ENCODE data around the gene HDGFL3.

HDGFL3 gene

DNA sequence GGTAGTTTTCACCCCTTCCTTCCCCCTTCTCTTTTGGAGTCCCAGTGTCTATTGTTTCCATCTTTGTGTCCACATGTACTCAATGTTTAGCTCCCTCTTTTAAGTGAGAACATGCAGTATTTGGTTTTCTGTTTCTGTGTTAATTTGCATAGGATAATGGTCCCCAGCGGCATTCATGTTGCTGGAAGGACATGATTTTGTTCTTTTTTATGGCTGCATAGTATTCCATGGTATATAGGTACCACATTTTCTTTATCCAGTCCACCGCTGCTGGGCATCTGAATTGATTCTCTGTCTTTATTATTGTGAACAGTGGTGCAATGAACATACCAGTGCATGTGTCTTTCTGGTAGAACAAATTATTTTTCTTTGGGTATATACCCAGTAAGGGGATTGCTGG is 7.7 kb upstream of the HDGFL3 start:
- no peak for DNase-seq (ENCODE audit: low spot score)
- H3K4me1 ChIP-seq (ENCODE audit: insufficient read depth, poor library complexity, severe bottlenecking), result no peaks in the 10 kb centered on the region
- no peak for ATAC-seq (ENCODE audit: low read depth)

DNA sequence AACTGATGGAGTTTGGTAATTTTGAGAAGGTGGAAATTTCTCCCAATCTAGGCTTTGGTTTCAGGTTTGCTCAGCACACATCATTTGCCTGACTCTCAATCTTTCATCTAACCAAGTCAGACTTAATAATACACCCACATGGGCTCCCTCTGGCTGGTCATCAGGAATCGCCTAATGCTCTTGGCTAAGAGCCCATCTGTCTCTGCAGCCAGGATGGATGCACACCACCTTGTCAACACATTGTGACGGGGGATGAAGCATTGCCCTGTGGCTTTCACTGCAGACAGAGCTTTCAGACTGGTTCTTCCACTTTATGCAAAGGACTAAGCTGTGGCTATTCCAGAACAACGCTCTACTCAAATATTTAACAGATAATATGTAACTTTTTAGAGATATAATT is 3.0 kb upstream of the HDGFL3 start:
- H3K36me3 ChIP-seq (ENCODE audit: low read depth), result no peaks in the 10 kb centered on the region
- H3K27me3 ChIP-seq (ENCODE audit: insufficient read depth, poor library complexity, severe bottlenecking), result no peaks in the 10 kb centered on the region
- no peak overlapping the region for H3K4me3 ChIP-seq (ENCODE audit: severe bottlenecking)
- no peaks in the 10 kb centered on the region for H3K9me3 ChIP-seq (ENCODE audit: severe bottlenecking)
- ATAC-seq (ENCODE audit: low read depth) (peak; percentile 16; the same call in 2 of the 3 replicates), DNase-seq (ENCODE audit: low spot score) (no peak)
- H3K27ac ChIP-seq (ENCODE audit: poor library complexity, severe bottlenecking), result no peak overlapping the region
- TF ChIP-seq, protein P1, sequence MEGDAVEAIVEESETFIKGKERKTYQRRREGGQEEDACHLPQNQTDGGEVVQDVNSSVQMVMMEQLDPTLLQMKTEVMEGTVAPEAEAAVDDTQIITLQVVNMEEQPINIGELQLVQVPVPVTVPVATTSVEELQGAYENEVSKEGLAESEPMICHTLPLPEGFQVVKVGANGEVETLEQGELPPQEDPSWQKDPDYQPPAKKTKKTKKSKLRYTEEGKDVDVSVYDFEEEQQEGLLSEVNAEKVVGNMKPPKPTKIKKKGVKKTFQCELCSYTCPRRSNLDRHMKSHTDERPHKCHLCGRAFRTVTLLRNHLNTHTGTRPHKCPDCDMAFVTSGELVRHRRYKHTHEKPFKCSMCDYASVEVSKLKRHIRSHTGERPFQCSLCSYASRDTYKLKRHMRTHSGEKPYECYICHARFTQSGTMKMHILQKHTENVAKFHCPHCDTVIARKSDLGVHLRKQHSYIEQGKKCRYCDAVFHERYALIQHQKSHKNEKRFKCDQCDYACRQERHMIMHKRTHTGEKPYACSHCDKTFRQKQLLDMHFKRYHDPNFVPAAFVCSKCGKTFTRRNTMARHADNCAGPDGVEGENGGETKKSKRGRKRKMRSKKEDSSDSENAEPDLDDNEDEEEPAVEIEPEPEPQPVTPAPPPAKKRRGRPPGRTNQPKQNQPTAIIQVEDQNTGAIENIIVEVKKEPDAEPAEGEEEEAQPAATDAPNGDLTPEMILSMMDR (IDR thresholded peaks at IDR 0.05; ENCODE audit: poor library complexity, severe bottlenecking), result no peak
- H3K4me1 ChIP-seq (ENCODE audit: insufficient read depth, poor library complexity, severe bottlenecking), result peaks cover 7% of the 10 kb centered on the region

More for the DNA sequence above, 7.7 kb upstream of the HDGFL3 start:
- Histone ChIP-seq H3K36me3 (ENCODE audit: low read depth) (no peaks in the 10 kb centered on the region), H3K4me3 (ENCODE audit: severe bottlenecking) (no peak overlapping the region), H3K27me3 (ENCODE audit: insufficient read depth, poor library complexity, severe bottlenecking) (no peaks in the 10 kb centered on the region), H3K9me3 (ENCODE audit: severe bottlenecking) (no peaks in the 10 kb centered on the region), H3K27ac (ENCODE audit: poor library complexity, severe bottlenecking) (no peak overlapping the region)
- TF ChIP-seq, protein P1 (IDR thresholded peaks at IDR 0.05; ENCODE audit: poor library complexity, severe bottlenecking), result no peak

DNA sequence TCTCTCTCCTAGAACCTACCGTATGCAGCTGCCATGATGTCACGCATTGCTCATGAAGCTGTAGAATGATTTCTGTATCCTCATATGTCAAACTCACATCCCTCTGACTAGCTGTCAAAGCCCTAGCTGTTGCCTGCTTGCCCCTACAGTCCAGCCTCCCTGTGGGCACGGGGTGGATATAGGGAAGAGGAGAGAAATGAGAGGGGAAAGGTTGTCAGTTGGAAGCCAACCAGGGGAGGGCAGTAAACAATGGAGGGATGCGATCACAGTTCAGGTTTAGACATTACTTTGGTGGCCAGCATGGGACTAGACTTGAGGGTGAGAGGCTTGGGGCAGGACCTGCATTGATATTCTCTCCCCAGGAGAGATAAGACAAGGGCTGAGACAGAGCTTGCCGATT is 1.7 kb upstream of the HDGFL3 start:
- no peaks in the 10 kb centered on the region for H3K27me3 ChIP-seq (ENCODE audit: insufficient read depth, poor library complexity, severe bottlenecking)
- no peaks in the 10 kb centered on the region for H3K9me3 ChIP-seq (ENCODE audit: severe bottlenecking)
- H3K36me3 ChIP-seq (ENCODE audit: low read depth), result peaks cover under 1% of the 10 kb centered on the region; the same call in 1 of the 2 replicates
- TF ChIP-seq, protein P1 (IDR thresholded peaks at IDR 0.05; ENCODE audit: poor library complexity, severe bottlenecking), result no peak
- ATAC-seq (ENCODE audit: low read depth) (no peak), DNase-seq (ENCODE audit: low spot score) (no peak)
- H3K27ac ChIP-seq (ENCODE audit: poor library complexity, severe bottlenecking), result no peak overlapping the region
- peaks cover 17% of the 10 kb centered on the region for H3K4me1 ChIP-seq (ENCODE audit: insufficient read depth, poor library complexity, severe bottlenecking)
- no peak overlapping the region for H3K4me3 ChIP-seq (ENCODE audit: severe bottlenecking)

DNA sequence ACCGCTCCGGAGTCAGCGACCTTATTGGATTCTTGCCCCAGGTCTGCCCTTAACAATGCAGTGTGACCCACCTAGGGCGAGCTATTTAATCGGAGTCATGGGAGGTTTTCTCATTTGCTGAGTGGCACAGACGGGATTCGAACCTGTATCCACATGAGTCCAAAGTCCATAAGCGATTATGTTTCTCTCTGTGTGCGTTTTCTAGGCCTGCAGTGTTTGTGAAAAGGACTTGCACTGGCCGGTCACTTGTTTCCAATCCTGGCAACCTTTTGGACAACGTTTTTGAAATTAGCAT is 691 bp upstream of the HDGFL3 start:
- peaks cover 11% of the 10 kb centered on the region for H3K36me3 ChIP-seq (ENCODE audit: low read depth)
- no peaks in the 10 kb centered on the region for H3K9me3 ChIP-seq (ENCODE audit: severe bottlenecking)
- H3K27me3 ChIP-seq (ENCODE audit: insufficient read depth, poor library complexity, severe bottlenecking), result no peaks in the 10 kb centered on the region
- DNase-seq (ENCODE audit: low spot score) (no peak), ATAC-seq (ENCODE audit: low read depth) (no peak)
- TF ChIP-seq, protein P1 (IDR thresholded peaks at IDR 0.05; ENCODE audit: poor library complexity, severe bottlenecking), result peak; percentile 8
- H3K27ac ChIP-seq (ENCODE audit: poor library complexity, severe bottlenecking), result peak overlapping the region; percentile 62
- H3K4me1 ChIP-seq (ENCODE audit: insufficient read depth, poor library complexity, severe bottlenecking), result peaks cover 25% of the 10 kb centered on the region
- peak overlapping the region; percentile 99 for H3K4me3 ChIP-seq (ENCODE audit: severe bottlenecking)

DNA sequence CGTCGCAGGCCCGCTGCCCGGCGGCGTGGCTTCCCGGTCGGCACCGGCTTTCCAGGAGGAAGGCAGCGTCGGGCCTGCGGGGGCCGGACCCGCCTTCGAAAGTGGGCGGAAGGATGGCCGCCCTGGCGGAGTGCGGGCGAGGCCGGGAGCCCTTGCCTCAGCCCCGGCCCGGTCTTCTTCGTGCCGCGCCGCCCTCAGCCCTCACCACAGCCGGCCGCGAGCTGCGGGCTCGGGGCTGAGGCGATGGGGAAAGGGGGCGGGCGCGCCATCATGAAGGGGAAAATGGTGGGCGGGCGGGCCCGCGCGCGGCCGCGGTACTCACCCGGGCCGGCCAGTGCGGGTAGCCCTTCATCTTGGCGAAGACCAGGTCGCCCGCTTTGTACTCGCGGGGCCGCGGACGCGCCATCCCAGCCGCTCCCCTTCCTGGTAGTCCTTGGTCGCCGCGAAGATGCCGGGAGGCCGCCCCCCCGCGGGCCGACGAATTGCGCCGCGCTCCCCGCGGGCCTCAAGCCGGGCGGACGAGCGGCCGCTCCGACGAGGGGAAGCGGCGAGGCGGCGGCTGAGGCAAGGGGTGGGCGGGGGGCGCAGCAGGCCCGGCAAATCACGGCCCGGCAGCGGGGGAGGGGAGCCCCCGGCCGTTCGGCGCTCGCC is 489 bp downstream of the HDGFL3 start:
- H3K27ac ChIP-seq (ENCODE audit: poor library complexity, severe bottlenecking), result peak overlapping the region; percentile 62
- no peaks in the 10 kb centered on the region for H3K27me3 ChIP-seq (ENCODE audit: insufficient read depth, poor library complexity, severe bottlenecking)
- no peaks in the 10 kb centered on the region for H3K9me3 ChIP-seq (ENCODE audit: severe bottlenecking)
- peak; percentile 46 for ATAC-seq (ENCODE audit: low read depth)
- peak; percentile 80 for DNase-seq (ENCODE audit: low spot score)
- H3K4me3 ChIP-seq (ENCODE audit: severe bottlenecking), result peak overlapping the region; percentile 99
- TF ChIP-seq, protein P1 (IDR thresholded peaks at IDR 0.05; ENCODE audit: poor library complexity, severe bottlenecking), result no peak
- H3K36me3 ChIP-seq (ENCODE audit: low read depth), result peaks cover 11% of the 10 kb centered on the region
- H3K4me1 ChIP-seq (ENCODE audit: insufficient read depth, poor library complexity, severe bottlenecking), result peaks cover 34% of the 10 kb centered on the region

Data from RWPE2 (cell line).